Astrocyte of the spinal cord (primary cell): ENCODE results near the gene FAM222B.
A peak's percentile ranks its signal among the peaks of the same experiment; 100 is the strongest.
"Not testable (repeated sequence)": the region's sequence is repeated elsewhere in the genome, so short reads cannot be mapped to it uniquely, and the experiment has no call there.

Source experiments
- DNase-seq: peaks from one replicate; pipeline ENCODE4 v3.0.0; 2011; ENCODE audit warnings: low read depth, low spot score
- H3K4me3 ChIP-seq: 2 replicates; pipeline ENCODE4 v1.5.1; 2011; ENCODE audit warnings: low read depth, mild to moderate bottlenecking, low read length, moderate library complexity
- in situ Hi-C: cut with HindIII; loops from 2 replicates; pipeline ENCODE4 v1.10.0; 2017; ENCODE audit warnings: low sequenced_read_pairs
- TF ChIP-seq, protein P1 (sequence below): IDR thresholded peaks from 2 replicates; pipeline ENCODE4 v1.5.1; 2012; ENCODE audit warnings: low read depth, mild to moderate bottlenecking, low read length, inconsistent platforms

Gene FAM222B

DNA sequence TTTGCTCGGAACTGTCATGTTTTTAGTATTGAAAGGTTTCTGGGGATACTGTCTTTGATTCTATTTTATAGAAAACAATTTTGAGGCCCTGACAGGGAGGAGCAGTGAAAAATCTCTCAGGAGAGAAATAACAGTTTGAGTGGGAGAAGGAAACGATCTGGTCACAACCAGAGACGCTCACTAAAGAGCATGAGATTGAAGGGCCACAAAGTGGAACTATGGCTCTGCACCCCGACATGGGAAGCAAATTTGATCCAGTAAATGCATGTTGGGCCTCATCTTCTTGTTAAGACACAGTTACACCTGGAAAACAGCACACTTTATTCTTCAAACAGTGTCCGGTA lies 12.7 kb upstream of the FAM222B start:
- TF ChIP-seq, protein P1, sequence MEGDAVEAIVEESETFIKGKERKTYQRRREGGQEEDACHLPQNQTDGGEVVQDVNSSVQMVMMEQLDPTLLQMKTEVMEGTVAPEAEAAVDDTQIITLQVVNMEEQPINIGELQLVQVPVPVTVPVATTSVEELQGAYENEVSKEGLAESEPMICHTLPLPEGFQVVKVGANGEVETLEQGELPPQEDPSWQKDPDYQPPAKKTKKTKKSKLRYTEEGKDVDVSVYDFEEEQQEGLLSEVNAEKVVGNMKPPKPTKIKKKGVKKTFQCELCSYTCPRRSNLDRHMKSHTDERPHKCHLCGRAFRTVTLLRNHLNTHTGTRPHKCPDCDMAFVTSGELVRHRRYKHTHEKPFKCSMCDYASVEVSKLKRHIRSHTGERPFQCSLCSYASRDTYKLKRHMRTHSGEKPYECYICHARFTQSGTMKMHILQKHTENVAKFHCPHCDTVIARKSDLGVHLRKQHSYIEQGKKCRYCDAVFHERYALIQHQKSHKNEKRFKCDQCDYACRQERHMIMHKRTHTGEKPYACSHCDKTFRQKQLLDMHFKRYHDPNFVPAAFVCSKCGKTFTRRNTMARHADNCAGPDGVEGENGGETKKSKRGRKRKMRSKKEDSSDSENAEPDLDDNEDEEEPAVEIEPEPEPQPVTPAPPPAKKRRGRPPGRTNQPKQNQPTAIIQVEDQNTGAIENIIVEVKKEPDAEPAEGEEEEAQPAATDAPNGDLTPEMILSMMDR: no peak
- in situ Hi-C loops: no loop called here
- H3K4me3 ChIP-seq: peak overlapping the region; percentile 96
- DNase-seq: no peak

DNA sequence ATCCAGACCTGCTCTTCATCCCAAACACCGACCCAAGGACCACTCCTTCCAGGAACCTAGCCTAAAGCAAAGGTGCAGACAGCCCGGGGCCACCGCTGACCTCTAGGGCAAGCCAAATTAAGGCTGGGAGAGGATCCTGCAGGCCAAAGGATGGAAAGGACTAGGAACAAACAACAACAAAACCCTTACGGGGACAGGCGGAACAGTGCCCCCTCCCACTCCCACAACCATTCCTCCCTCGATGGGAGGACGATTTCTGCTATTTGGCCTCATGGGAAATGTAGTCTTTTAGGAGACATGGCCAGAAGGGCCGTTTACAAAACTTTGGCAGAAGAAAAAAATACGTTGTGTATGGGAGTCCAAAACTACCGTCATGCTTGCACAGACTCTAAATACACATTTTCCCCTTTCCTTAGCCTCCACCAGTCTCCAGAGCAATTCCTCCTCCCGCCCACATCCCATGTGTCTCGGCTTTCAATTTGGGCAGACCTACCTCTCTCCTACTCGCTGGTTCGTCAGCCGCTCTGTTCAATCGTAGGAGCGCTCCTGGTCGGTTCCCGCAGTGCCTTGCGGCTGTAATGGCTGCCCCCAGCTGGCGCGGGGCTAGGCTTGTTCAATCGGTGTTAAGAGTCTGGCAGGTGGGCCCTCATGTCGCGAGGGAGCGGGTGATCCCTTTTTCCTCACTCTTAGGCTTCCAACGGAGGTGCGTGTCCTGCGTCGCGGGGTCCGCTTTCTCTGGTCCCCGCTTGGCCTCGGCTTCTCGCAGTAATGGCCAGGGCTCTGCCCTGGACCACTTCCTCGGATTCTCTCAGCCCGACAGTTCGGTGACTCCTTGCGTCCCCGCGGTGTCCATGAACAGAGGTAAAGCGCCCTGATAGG lies 12.1 kb upstream of the FAM222B start, which contains the start of gene ERAL1:
Gene ERAL1 (plus strand): TSS at position 560 of the 879 bp plus-strand sequence. CDS start 19 bp downstream, at position 579.
- in situ Hi-C loops: no loop called here
- H3K4me3 ChIP-seq: peak within 1 kb of the TSS; percentile 96
- TF ChIP-seq, protein P1: no peak

DNA sequence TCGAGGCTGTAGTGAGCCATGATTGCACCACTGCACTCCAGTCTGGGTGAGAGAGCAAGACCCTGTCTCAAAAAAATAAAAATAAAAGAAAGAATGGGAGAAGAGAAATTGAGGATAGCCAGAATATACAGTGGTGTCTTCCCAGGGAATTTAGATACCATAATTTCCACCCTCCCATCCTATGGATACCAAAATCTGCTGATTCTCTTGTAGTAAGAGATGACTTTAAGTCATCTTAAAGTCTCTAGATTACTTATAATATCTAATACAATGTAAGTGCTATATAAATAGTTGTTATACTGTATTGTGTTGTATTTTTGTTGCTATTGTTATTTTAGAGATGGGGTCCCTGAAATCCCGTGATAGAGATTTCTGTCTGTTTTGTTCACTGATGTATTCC lies 10.7 kb upstream of the FAM222B start:
- DNase-seq: no peak
- in situ Hi-C loops: no loop called here

More for the DNA sequence above, 12.1 kb upstream of the FAM222B start, which contains the start of gene ERAL1:
- DNase-seq: peak; percentile 87

DNA sequence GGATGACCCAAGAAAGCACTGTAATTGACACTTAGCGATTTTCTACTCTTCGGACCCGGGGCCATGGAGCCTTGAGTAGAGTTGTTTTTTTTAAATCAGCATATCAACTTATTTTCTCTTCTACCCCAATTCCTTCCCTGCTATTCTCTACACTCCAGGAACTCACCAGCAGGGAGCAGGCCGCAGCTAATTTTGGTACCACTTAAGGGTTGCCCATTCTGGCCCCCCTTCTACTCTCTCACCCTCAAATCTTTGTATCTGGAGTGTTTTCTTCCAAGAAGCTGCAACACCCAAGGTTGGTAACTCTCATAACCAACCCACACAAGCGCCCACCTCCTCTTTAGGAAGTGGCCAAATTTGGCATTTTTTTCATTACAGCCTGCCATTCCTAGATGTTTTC lies 6.7 kb upstream of the FAM222B start:
- in situ Hi-C loops: no loop called here
- TF ChIP-seq, protein P1: no peak
- H3K4me3 ChIP-seq: no peak overlapping the region
- DNase-seq: no peak

More for the DNA sequence above, 10.7 kb upstream of the FAM222B start:
- no peak overlapping the region for H3K4me3 ChIP-seq
- TF ChIP-seq, protein P1: no peak

DNA sequence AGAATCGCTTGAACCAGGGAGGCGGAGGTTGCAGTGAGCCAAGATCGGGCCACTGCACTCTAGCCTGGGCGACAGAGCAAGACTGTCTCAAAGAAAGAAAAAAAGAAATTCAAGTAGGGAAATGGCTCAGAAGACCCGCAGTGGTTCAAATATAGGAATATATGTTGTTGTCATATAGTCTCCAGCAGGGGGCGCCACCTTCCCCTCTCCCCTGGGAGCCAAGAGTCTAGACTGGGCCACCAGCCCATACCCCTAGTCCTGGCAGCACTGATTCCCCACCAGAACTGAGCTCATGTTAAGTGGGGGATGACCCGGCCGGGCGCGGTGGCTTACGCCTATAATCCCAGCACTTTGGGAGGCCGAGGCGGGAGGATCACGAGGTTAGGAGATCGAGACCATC lies 6.1 kb upstream of the FAM222B start:
- H3K4me3 ChIP-seq, DNase-seq, in situ Hi-C loops: not testable (repeated sequence)
- TF ChIP-seq, protein P1: peak; percentile 32

DNA sequence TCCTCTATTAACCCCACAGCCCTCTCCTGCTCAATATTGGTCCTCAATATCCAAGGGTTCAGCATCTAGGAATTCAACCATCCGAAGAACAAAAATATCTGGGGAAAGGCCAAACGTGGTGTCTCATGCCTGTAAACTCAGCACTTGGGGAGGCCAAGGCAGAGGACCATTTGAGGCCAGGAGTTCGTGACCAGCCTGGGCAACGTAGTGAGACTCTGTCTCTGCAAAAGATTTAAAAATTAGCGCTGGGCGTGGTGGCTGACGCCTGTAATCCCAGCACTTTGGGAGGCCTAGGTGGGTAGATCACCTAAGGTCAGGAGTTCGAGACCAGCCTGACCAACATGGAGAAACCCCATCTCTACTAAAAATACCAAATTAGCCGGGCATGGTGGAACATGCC lies 4.1 kb upstream of the FAM222B start:
- DNase-seq, H3K4me3 ChIP-seq, in situ Hi-C loops: not testable (repeated sequence)

DNA sequence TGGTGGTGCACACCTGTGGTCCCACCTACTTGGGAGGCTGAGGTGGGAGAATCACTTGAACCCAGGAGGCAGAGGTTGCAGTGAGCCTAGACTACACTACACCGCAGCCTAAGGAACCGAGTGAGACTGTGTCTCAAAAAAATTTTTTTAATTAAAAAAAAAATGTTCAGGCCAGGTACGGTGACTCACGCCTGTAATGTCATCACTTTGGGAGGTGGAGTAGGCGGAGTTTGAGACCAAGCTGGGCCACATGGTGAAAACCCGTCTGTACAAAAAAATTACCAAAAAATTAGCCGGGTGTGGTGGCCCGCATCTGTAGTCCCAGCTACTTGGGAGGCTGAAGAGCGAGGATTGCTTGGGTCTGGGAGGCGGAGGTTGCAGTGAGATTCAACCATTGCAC lies 3.6 kb upstream of the FAM222B start:
- no peak overlapping the region for H3K4me3 ChIP-seq
- in situ Hi-C loops: no loop called here
- no peak for DNase-seq
- TF ChIP-seq, protein P1: no peak
